Ovary (tissue), 9 donors: ENCODE measurements around the gene SRCAP. TPM values are rescaled to one million over a fixed set of nuclear protein-coding genes. Genes with fewer than 3 reads are reported as not detected.

Source experiments
- DNase-seq, 5 donors: peaks; one replicate each; pipeline ENCODE4 v3.0.0-alpha.2; 2019 to 2020
- H3K27ac ChIP-seq, 2 donors: fragments of 200-600 bp; one replicate each; pipeline versions ENCODE4 v1.5.1 to v1.8.0; 2019 to 2022
- H3K27me3 ChIP-seq: fragments of 200-600 bp; one replicate; pipeline ENCODE4 v1.8.0; 2022
- H3K36me3 ChIP-seq: fragments of 200-600 bp; sonication (generic); one replicate; pipeline ENCODE4 v1.5.1; 2019
- H3K4me1 ChIP-seq: one replicate; pipeline ENCODE4 v1.8.1; 2013; ENCODE audit warnings: mild to moderate bottlenecking, moderate library complexity; ENCODE audit not compliant: insufficient read depth
- H3K4me3 ChIP-seq: fragments of 200-600 bp; sonication (generic); one replicate; pipeline ENCODE4 v1.5.1; 2017
- H3K9me3 ChIP-seq, 2 donors: fragments of 200-600 bp in 1 of 2; sonication (generic) in 1 of 2; one replicate each; pipeline versions ENCODE4 v1.5.1 to v1.8.1; 2013 to 2019; ENCODE audit warnings: mild to moderate bottlenecking in 1 of 2, moderate library complexity in 1 of 2
- EP300 ChIP-seq: sonication (generic); formaldehyde crosslinking; IDR thresholded peaks from one replicate; pipeline ENCODE4 v1.6.1; 2017; ENCODE audit warnings: antibody characterized with exemption
- POLR2A ChIP-seq: fragments of 450-650 bp; IDR thresholded peaks from one replicate; pipeline ENCODE4 v1.6.1; 2017; ENCODE audit warnings: antibody characterized with exemption, mild to moderate bottlenecking, moderate library complexity
- WGBS, 3 donors: extraction: QIAGEN DNeasy Blood & Tissue Kit in 1 of 3; methylation state at CpG; one replicate each; pipeline versions ENCODE4 v1.1.5 to v1.1.7; 2013 to 2017; 5-methylcytosine and 5-hydroxymethylcytosine counted together
- intact Hi-C, 4 donors: fragments of 100-400 bp; cut with DNase I; formaldehyde crosslinking; loops; one replicate each; pipeline versions ENCODE4 v1.11.0 to v1.15.1; 2022 to 2023
- polyA plus RNA-seq, 2 donors: library from polyadenylated mRNA; stranded (reverse); fragments of 200-250 nt in 1 of 2; fragments of 350-450 nt in 1 of 2; fragmentation: Illumina TruSeq in 1 of 2; extraction: RNeasy Lipid Tissue Mini Kit (QIAGEN cat#74804) in 1 of 2; gene quantifications; one replicate each; pipeline ENCODE4 v1.2.3, GENCODE V29; 2013 to 2014
- total RNA-seq, 7 donors: library from RNA; depleted of rRNA in 2 of 7; stranded (reverse); fragments of >200 nt in 2 of 7; fragmentation: NEBNext Ultra II Directional in 3 of 7; extraction: Animal tissue kit (Norgen Biotek cat#: 25700) in 3 of 7; gene quantifications; one replicate each; pipeline versions ENCODE4 v1.1.0 to v1.2.4, GENCODE V29; 2016 to 2023
- TF ChIP-seq, protein P1 (sequence below), 3 donors: fragments of 450-650 bp in 2 of 3; fragments of 200-600 bp in 1 of 3; IDR thresholded peaks; one replicate each; pipeline versions ENCODE4 v1.5.1 to v1.8.0; 2016 to 2022; ENCODE audit warnings: antibody characterized with exemption in 3 of 3, mild to moderate bottlenecking in 1 of 3
- donor health status: DM: no; HTN: no; CAD: no; lungs with moderate emphysema.
- donor health status: DM: no; HTN: no; CAD: no.
- donor health status: Bipolar disorder and iron deficiency.
- donor health status: DM: yes; HTN: yes; CAD: no.
- donor health status: DM: no; HTN: no; CAD: no.
- donor health status: DM: yes; HTN: yes; CAD: no.

The SRCAP gene
- total and polyA plus RNA-seq, 9 donors = 11.4 to 73.1 (median 46.1) TPM

DNA sequence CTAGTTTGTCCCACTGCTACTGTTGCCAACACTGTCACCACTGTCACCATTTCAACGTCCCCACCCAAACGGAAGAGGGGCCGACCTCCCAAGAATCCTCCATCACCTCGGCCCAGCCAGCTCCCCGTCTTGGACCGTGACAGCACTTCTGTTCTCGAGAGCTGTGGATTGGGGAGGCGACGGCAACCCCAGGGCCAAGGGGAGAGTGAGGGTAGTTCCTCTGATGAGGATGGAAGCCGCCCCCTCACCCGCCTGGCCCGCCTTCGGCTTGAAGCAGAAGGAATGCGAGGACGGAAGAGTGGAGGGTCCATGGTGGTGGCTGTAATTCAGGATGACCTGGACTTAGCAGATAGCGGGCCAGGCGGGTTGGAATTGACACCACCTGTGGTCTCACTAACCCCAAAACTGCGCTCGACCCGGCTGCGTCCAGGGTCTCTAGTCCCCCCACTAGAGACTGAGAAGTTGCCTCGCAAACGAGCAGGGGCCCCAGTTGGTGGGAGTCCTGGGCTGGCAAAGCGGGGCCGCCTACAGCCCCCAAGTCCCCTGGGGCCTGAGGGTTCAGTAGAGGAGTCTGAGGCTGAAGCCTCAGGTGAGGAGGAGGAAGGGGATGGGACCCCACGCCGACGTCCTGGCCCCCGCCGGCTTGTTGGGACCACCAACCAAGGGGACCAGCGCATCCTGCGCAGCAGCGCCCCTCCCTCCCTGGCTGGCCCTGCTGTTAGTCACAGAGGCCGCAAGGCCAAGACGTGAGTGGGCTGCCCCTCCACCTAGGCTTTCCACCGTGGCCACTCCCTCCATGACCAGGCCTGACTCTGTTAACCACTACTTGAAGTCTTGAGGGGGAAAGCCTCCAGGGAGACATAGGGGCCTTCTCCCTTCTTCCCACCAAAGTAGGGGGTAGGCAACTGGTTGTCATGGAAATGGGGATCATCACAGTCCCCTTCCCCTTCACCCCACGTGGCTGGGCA, 40.3 kb downstream of the SRCAP start:
- no peak overlapping the region for H3K27ac ChIP-seq
- WGBS, 3 donors = 83 to 84% (median 83%) methylated on average over 37 of the region's 37 CpGs

DNA sequence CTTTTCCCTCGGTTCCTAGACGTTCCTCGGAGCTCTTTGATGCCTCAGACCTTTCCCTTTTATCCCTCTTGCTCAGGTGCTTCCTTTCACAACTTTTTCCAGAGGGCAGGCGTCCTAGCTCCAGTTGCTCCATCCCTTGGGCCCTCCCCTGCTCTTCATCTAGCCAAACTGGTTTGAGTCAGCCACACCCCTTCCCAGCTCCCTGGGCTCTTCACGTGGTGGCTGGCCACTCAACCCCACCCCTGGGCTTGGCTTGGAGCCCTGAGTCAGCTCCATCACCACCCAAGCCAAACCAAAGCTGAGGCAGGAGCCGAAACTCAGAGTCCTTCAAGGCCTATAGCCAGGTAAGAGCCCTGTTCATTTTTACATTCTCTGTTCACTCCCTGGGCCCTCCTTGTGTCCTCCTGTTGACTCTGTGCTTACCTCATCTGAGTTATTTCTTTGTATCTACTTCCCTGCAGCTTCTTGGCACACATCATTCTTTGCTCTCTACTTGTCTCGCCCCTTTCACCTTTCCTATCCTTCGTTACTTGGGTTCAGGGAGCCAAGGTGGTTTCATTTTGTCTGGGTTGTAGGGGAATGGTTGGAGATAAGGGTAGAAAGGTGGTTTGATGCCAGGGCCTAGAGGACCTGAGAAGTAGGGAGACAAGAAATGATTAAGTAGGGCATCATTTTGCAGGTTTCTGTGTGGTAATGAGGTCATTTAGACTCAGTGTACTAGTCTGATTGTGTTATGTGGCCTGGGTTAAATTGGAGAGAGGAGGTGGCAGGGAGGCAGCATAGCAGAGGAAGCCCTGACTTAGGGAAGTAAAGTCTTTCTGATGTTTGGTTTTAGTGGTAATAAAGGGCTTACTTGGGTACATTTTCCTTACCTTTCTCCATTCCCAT, 41.6 kb downstream of the SRCAP start:
- 44 to 53% (median 46%) methylated on average over 8 of the region's 8 CpGs for WGBS, 3 donors
- no peak overlapping the region for H3K4me3 ChIP-seq

More for the DNA sequence above, 40.3 kb downstream of the SRCAP start:
- Histone ChIP-seq H3K4me3 (no peak overlapping the region), H3K36me3 (no peaks in the 10 kb centered on the region), H3K9me3 (no peaks in the 10 kb centered on the region), H3K4me1 (peaks cover 4% of the 10 kb centered on the region), H3K27me3 (no peaks in the 10 kb centered on the region)
- intact Hi-C loops = no loop called here
- peak in 1 of 5 donors; percentile 43 for DNase-seq
- TF ChIP-seq POLR2A (no peak), EP300 (no peak)
- TF ChIP-seq, protein P1, sequence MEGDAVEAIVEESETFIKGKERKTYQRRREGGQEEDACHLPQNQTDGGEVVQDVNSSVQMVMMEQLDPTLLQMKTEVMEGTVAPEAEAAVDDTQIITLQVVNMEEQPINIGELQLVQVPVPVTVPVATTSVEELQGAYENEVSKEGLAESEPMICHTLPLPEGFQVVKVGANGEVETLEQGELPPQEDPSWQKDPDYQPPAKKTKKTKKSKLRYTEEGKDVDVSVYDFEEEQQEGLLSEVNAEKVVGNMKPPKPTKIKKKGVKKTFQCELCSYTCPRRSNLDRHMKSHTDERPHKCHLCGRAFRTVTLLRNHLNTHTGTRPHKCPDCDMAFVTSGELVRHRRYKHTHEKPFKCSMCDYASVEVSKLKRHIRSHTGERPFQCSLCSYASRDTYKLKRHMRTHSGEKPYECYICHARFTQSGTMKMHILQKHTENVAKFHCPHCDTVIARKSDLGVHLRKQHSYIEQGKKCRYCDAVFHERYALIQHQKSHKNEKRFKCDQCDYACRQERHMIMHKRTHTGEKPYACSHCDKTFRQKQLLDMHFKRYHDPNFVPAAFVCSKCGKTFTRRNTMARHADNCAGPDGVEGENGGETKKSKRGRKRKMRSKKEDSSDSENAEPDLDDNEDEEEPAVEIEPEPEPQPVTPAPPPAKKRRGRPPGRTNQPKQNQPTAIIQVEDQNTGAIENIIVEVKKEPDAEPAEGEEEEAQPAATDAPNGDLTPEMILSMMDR (IDR thresholded peaks at IDR 0.05) = no peak

DNA sequence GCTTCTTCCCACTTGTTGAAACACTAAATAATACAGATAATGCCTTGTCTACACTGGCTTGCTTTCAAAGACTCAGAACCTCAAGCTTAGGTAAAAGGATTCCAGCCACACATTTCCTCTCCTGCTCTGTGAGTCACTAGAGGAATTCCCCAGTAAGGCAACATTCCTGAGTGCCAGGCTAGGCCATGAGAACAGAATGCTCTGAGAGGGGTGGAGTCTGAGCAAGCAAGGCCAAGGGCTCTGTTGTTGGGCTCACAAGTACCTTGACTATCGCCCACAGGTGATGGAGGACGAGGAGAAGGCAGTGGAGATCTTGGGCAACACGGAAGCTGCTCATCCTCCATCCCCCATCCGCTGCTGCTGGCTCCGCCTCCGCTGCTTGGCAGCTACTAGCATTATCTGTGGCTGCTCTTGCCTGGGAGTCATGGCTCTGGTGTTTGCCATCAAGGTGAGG, 42.5 kb downstream of the SRCAP start:
- Histone ChIP-seq H3K27ac (no peak overlapping the region), H3K36me3 (no peaks in the 10 kb centered on the region), H3K4me1 (peaks cover 4% of the 10 kb centered on the region), H3K4me3 (no peak overlapping the region), H3K27me3 (no peaks in the 10 kb centered on the region), H3K9me3 (no peaks in the 10 kb centered on the region)
- 73 to 86% (median 80%) methylated on average over 6 of the region's 6 CpGs for WGBS, 3 donors
- TF ChIP-seq, protein P1 (IDR thresholded peaks at IDR 0.05) = no peak
- no peak for TF ChIP-seq POLR2A
- TF ChIP-seq EP300 = no peak
- peak in 1 of 5 donors; percentile 45 for DNase-seq
- intact Hi-C loops = no loop called here

More for the DNA sequence above, 41.6 kb downstream of the SRCAP start:
- intact Hi-C loops = no loop called here
- Histone ChIP-seq H3K9me3 (no peaks in the 10 kb centered on the region), H3K36me3 (no peaks in the 10 kb centered on the region), H3K27ac (peak overlapping the region in 1 of 2 donors; percentile 9), H3K27me3 (no peaks in the 10 kb centered on the region), H3K4me1 (peaks cover 4% of the 10 kb centered on the region)
- TF ChIP-seq, protein P1 (IDR thresholded peaks at IDR 0.05) = no peak
- TF ChIP-seq EP300 (no peak), POLR2A (no peak)
- peak; percentile 67 to 84 (median 77) for DNase-seq

DNA sequence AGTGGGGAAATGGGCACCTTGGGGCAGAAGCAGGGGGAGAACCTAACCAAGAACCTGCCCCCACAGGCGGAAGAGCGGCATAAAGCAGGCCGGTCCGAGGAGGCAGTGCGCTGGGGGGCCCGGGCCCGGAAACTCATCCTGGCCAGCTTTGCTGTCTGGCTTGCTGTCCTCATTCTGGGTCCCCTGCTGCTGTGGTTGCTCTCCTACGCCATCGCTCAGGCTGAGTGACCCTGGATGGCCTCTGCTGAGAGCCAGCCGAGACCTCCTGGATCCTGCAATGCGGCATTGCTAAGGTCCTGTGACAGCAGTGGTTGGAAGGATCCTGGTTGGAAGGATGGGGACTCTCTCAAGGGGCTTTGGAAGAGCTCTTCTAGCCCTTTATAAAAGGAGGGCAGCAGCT, 44.7 kb downstream of the SRCAP start:
- peaks cover 4% of the 10 kb centered on the region for H3K4me1 ChIP-seq
- H3K9me3 ChIP-seq = no peaks in the 10 kb centered on the region
- H3K27ac ChIP-seq = no peak overlapping the region
- 85 to 90% (median 89%) methylated on average over 11 of the region's 11 CpGs for WGBS, 3 donors
- H3K4me3 ChIP-seq = no peak overlapping the region
- peak in 1 of 5 donors; percentile 32 for DNase-seq
- intact Hi-C loops = no loop called here
- H3K36me3 ChIP-seq = no peaks in the 10 kb centered on the region
- no peaks in the 10 kb centered on the region for H3K27me3 ChIP-seq
- TF ChIP-seq, protein P1 (IDR thresholded peaks at IDR 0.05) = no peak
